ENCODE results near the gene FAM3D. TPM values are rescaled to one million over a fixed set of nuclear protein-coding genes. Genes with fewer than 3 reads are reported as not detected.

The FAM3D gene
- total and polyA plus RNA-seq, 2 of the 8 experiments (the other 6 are each of a cell fraction or from before 2014, with no cell fraction given): not detected

GRCh38 chr3:58657571-58658141 lies 8.9 kb downstream of the FAM3D start (continued):
- TF ChIP-seq NANOG (IDR thresholded peaks at IDR 0.05; ENCODE audit: insufficient read depth, low read depth, low read length, poor library complexity, severe bottlenecking) (no peak), SP1 (IDR thresholded peaks at IDR 0.05; ENCODE audit: low read depth, low read length) (no peak), SIN3A (conservative IDR thresholded peaks at IDR 0.05 in 1 of 2, IDR thresholded peaks at IDR 0.05 in 1 of 2; ENCODE audit: low read depth in 1 of 2, low read length in 2 of 2) (no peak), CTBP2 (IDR thresholded peaks at IDR 0.05; ENCODE audit: borderline replicate concordance, insufficient read depth, insufficient read length, low read length) (no peak)
